CD4-positive, alpha-beta T cell treated with Interleukin-15 for 1 hour (primary cell): ENCODE measurements around the gene PLXNA4.

ENCODE experiments used
- DNase-seq: peaks from one replicate; pipeline ENCODE4 v3.0.0-alpha.2; 2020

Gene PLXNA4

GRCh38 chr7:132349075-132349474 lies 227.2 kb downstream of the PLXNA4 start:
- no peak for DNase-seq

GRCh38 chr7:132348341-132348740 lies 227.9 kb downstream of the PLXNA4 start:
- DNase-seq, result no peak

GRCh38 chr7:132347858-132348257 lies 228.4 kb downstream of the PLXNA4 start:
- no peak for DNase-seq

- DNase-seq, result no peak
Observed at GRCh38 chr7:132347123-132347522, 229.1 kb downstream of the PLXNA4 start.

- DNase-seq, result no peak
Observed at GRCh38 chr7:132345543-132346129, 230.6 kb downstream of the PLXNA4 start.

GRCh38 chr7:132345030-132345429 lies 231.2 kb downstream of the PLXNA4 start:
- DNase-seq, result no peak

GRCh38 chr7:132343199-132343598 lies 233.1 kb downstream of the PLXNA4 start:
- no peak for DNase-seq

GRCh38 chr7:132337450-132338080 lies 238.7 kb downstream of the PLXNA4 start:
- DNase-seq, result no peak

- DNase-seq, result no peak
Observed at GRCh38 chr7:132336797-132337196, 239.5 kb downstream of the PLXNA4 start.

GRCh38 chr7:132333301-132333700 lies 243.0 kb downstream of the PLXNA4 start:
- DNase-seq, result no peak

GRCh38 chr7:132328760-132329159 lies 247.5 kb downstream of the PLXNA4 start:
- DNase-seq, result no peak

GRCh38 chr7:132328047-132328620 lies 248.1 kb downstream of the PLXNA4 start:
- no peak for DNase-seq

GRCh38 chr7:132326878-132327589 lies 249.2 kb downstream of the PLXNA4 start:
- no peak for DNase-seq

GRCh38 chr7:132322970-132323369 lies 253.3 kb downstream of the PLXNA4 start:
- no peak for DNase-seq

- DNase-seq, result no peak
Observed at GRCh38 chr7:132321387-132321786, 254.9 kb downstream of the PLXNA4 start.

- no peak for DNase-seq
Observed at GRCh38 chr7:132319481-132319880, 256.8 kb downstream of the PLXNA4 start.

GRCh38 chr7:132318352-132319318 lies 257.6 kb downstream of the PLXNA4 start:
- peak; percentile 71 for DNase-seq

GRCh38 chr7:132317701-132318351 lies 258.4 kb downstream of the PLXNA4 start:
- DNase-seq, result no peak

GRCh38 chr7:132312531-132313055 lies 263.7 kb downstream of the PLXNA4 start:
- no peak for DNase-seq

- no peak for DNase-seq
Observed at GRCh38 chr7:132311733-132312132, 264.5 kb downstream of the PLXNA4 start.

- no peak for DNase-seq
Observed at GRCh38 chr7:132309102-132309805, 267.0 kb downstream of the PLXNA4 start.
